Lower leg skin (tissue), 3 donors: ENCODE data around the gene LZTFL1.

Experiments
- POLR2A ChIP-seq, 2 donors: fragments of 450-650 bp; IDR thresholded peaks; one replicate each; pipeline ENCODE4 v1.6.1; 2016 to 2017; ENCODE audit warnings: antibody characterized with exemption in 2 of 2, mild to moderate bottlenecking in 1 of 2, moderate library complexity in 1 of 2
- TF ChIP-seq, protein P1 (sequence below), 3 donors: fragments of 450-650 bp; IDR thresholded peaks; one replicate each; pipeline ENCODE4 v1.5.1; 2016; ENCODE audit warnings: antibody characterized with exemption in 3 of 3, mild to moderate bottlenecking in 3 of 3, moderate library complexity in 2 of 3

DNA sequence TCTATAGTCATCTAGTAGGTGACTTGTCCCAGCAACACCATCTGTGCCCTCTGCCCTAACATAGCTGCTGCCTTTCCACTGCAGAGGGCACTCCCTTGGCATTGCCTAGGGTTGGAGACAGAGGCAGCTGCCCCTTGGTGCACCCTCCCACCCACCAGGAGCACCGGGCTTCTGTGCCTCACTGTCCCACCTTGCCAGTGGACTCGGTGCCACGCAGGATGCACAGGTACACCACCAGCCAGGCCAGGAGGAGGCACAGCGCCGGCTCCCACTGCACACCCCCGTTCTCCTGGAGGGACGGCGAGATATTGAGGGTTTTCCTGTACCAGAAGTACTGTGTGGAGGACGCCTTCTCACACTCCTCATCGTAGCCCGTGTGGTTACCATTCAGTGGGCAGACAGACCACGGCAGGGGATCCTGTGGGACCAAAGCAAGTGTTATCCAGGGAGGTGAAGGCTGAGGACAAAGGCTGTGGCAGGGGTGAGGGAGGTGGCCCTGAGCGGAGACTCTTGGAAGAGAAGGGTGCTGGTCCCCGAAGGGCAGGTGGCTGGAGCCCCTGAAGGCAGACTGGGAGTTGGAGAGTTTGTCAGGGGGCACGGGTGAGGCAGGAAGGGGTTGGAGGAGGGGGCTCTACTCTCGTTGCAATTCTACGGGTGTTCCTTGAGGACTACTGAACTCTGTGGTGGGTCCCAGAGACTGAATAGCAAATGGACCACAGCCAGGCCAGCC is 66.2 kb downstream of the LZTFL1 start:
- TF ChIP-seq, protein P1, sequence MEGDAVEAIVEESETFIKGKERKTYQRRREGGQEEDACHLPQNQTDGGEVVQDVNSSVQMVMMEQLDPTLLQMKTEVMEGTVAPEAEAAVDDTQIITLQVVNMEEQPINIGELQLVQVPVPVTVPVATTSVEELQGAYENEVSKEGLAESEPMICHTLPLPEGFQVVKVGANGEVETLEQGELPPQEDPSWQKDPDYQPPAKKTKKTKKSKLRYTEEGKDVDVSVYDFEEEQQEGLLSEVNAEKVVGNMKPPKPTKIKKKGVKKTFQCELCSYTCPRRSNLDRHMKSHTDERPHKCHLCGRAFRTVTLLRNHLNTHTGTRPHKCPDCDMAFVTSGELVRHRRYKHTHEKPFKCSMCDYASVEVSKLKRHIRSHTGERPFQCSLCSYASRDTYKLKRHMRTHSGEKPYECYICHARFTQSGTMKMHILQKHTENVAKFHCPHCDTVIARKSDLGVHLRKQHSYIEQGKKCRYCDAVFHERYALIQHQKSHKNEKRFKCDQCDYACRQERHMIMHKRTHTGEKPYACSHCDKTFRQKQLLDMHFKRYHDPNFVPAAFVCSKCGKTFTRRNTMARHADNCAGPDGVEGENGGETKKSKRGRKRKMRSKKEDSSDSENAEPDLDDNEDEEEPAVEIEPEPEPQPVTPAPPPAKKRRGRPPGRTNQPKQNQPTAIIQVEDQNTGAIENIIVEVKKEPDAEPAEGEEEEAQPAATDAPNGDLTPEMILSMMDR (IDR thresholded peaks at IDR 0.05) = no peak
- TF ChIP-seq POLR2A (IDR thresholded peaks at IDR 0.05) = no peak
